A549 (cell line): ENCODE results near the gene EIF3B.

Experiments
- CEBPB ChIP-seq, 2 experiments: fragments of >200 bp in 1 of 2; sonication (Bioruptor Twin) in 1 of 2; formaldehyde crosslinking in 1 of 2; IDR thresholded peaks; 2 replicates each; pipeline ENCODE4 v1.6.1; 2012 to 2016
- CHD2 ChIP-seq: fragments of 150-350 bp; IDR thresholded peaks from 2 replicates; pipeline ENCODE4 v1.6.1; 2014; ENCODE audit warnings: low read length; ENCODE audit not compliant: partially characterized antibody
- EP300 ChIP-seq, 2 experiments: fragments of >200 bp; sonication (Bioruptor Twin); formaldehyde crosslinking; IDR thresholded peaks; 2 replicates in 1 of 2; 3 replicates in 1 of 2; pipeline ENCODE4 v1.6.1; 2016 to 2017
- HDAC2 ChIP-seq: fragments of 200-600 bp; sonication (generic); IDR thresholded peaks from 2 replicates; pipeline ENCODE4 v1.6.1; 2016
- MYC ChIP-seq: IDR thresholded peaks from 2 replicates; pipeline ENCODE4 v1.6.1; 2012; ENCODE audit warnings: mild to moderate bottlenecking, inconsistent platforms, low read length, improper control_type of control experiment, borderline replicate concordance
- RAD21 ChIP-seq, 2 experiments: fragments of >200 bp in 1 of 2; sonication (Bioruptor Twin) in 1 of 2; formaldehyde crosslinking in 1 of 2; IDR thresholded peaks in 1 of 2; conservative IDR thresholded peaks in 1 of 2; 2 replicates in 1 of 2; 3 replicates in 1 of 2; pipeline ENCODE4 v1.6.1; 2012 to 2018; ENCODE audit warnings: inconsistent platforms in 1 of 2
- SMC3 ChIP-seq: fragments of >200 bp; sonication (Bioruptor Twin); formaldehyde crosslinking; IDR thresholded peaks from 3 replicates; pipeline ENCODE4 v1.6.1; 2018; ENCODE audit warnings: inconsistent platforms
- TP53 ChIP-seq: fragments of 250-450 bp; sonication (Bioruptor Pico); IDR thresholded peaks from 2 replicates; pipeline ENCODE4 v1.5.0; 2021; ENCODE audit warnings: mild to moderate bottlenecking, moderate library complexity
- TF ChIP-seq, protein P1 (sequence below): fragments of >200 bp; sonication (Bioruptor Twin); formaldehyde crosslinking; IDR thresholded peaks from 3 replicates; pipeline ENCODE4 v1.5.1; 2016
- TF ChIP-seq, protein P2 (sequence below): IDR thresholded peaks from 2 replicates; pipeline ENCODE4 v1.6.1; 2012
- TF ChIP-seq, protein P3 (sequence below): IDR thresholded peaks from 2 replicates; pipeline ENCODE4 v1.6.1; 2012

DNA sequence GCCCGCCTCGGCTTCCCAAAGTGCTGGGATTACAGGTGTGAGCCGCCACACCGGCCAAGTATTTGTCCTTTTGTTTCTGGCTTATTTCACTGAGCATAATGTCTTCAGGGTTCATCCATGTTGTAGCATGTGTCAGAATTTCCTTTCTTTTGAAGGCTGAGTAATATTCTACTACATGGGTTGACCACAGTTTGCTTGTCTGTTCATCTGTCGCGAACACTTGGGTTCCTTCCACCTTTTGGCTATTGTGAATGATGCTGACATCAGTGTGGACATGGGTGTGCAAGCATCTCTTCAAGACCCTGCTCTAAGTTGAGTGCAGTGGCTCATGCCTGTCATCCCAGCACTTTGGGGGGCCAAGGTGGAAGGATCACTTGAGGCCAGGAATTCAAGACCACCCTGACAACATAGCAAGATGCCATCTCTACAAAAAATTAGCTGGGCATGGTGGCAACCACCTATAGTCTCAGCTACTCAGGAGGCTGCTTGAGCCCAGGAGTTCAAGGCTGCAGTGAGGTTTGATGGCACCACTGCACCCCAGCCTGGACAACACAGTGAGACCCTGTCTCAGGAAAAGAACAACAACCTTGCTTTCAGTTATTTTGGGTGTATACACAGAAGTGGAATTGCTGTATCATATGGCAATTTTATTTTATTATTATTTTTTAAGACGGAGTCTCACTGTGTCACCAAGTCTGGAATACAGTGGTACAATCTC lies 65.7 kb downstream of the EIF3B start:
- TF ChIP-seq, protein P1, sequence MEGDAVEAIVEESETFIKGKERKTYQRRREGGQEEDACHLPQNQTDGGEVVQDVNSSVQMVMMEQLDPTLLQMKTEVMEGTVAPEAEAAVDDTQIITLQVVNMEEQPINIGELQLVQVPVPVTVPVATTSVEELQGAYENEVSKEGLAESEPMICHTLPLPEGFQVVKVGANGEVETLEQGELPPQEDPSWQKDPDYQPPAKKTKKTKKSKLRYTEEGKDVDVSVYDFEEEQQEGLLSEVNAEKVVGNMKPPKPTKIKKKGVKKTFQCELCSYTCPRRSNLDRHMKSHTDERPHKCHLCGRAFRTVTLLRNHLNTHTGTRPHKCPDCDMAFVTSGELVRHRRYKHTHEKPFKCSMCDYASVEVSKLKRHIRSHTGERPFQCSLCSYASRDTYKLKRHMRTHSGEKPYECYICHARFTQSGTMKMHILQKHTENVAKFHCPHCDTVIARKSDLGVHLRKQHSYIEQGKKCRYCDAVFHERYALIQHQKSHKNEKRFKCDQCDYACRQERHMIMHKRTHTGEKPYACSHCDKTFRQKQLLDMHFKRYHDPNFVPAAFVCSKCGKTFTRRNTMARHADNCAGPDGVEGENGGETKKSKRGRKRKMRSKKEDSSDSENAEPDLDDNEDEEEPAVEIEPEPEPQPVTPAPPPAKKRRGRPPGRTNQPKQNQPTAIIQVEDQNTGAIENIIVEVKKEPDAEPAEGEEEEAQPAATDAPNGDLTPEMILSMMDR, result no peak
- no peak for TF ChIP-seq SMC3
- TF ChIP-seq MYC, result no peak
- TF ChIP-seq, protein P2, sequence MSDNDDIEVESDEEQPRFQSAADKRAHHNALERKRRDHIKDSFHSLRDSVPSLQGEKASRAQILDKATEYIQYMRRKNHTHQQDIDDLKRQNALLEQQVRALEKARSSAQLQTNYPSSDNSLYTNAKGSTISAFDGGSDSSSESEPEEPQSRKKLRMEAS, result no peak
- no peak for TF ChIP-seq EP300 (IDR thresholded peaks at IDR 0.05)
- no peak for TF ChIP-seq CHD2
- TF ChIP-seq, protein P3, sequence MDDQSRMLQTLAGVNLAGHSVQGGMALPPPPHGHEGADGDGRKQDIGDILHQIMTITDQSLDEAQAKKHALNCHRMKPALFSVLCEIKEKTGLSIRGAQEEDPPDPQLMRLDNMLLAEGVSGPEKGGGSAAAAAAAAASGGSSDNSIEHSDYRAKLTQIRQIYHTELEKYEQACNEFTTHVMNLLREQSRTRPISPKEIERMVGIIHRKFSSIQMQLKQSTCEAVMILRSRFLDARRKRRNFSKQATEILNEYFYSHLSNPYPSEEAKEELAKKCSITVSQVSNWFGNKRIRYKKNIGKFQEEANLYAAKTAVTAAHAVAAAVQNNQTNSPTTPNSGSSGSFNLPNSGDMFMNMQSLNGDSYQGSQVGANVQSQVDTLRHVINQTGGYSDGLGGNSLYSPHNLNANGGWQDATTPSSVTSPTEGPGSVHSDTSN, result no peak
- no peak for TF ChIP-seq RAD21 (conservative IDR thresholded peaks at IDR 0.05 in 1 of 2, IDR thresholded peaks at IDR 0.05 in 1 of 2)
- no peak for TF ChIP-seq CEBPB (IDR thresholded peaks at IDR 0.05)
- TF ChIP-seq HDAC2, result no peak
- TF ChIP-seq TP53 (CRISPR knock-in tag), result no peak
